Fibroblast of lung (primary cell): ENCODE data around the gene ACTR3. TPM values are rescaled to one million over a fixed set of nuclear protein-coding genes. Genes with fewer than 3 reads are reported as not detected.
A peak's percentile ranks its signal among the peaks of the same experiment; 100 is the strongest.

Experiments
- DNase-seq, 2 donors: peaks; one replicate each; pipeline versions ENCODE4 v3.0.0 to v3.0.0-alpha.2; 2010; ENCODE audit warnings: low read depth in 2 of 2
- H2AFZ ChIP-seq: 2 replicates; pipeline ENCODE4 v1.5.1; 2012; ENCODE audit warnings: low read length, control low read depth, inconsistent platforms
- H3K27ac ChIP-seq: 2 replicates; pipeline ENCODE4 v1.5.1; 2011; ENCODE audit warnings: low read length, control low read depth; ENCODE audit not compliant: insufficient read depth
- H3K27me3 ChIP-seq: 2 replicates; pipeline ENCODE4 v1.5.1; 2011; ENCODE audit warnings: mild to moderate bottlenecking, low read length; ENCODE audit not compliant: control insufficient read depth, insufficient read depth
- H3K36me3 ChIP-seq: 2 replicates; pipeline ENCODE4 v1.5.1; 2011; ENCODE audit warnings: low read length; ENCODE audit not compliant: control insufficient read depth, insufficient read depth
- H3K4me1 ChIP-seq: 2 replicates; pipeline ENCODE4 v1.5.1; 2011; ENCODE audit warnings: low read length; ENCODE audit not compliant: control insufficient read depth, insufficient read depth; ENCODE audit errors: extremely low read depth
- H3K4me2 ChIP-seq: 2 replicates; pipeline ENCODE4 v1.5.1; 2011; ENCODE audit warnings: low read length, control low read depth; ENCODE audit not compliant: insufficient read depth; ENCODE audit errors: extremely low read depth
- H3K4me3 ChIP-seq, 4 experiments: fragments of 200-600 bp in 1 of 4; sonication (generic) in 1 of 4; replicated peaks in 1 of 4; 2 replicates each; pipeline ENCODE4 v1.5.1; 2011 to 2016; ENCODE audit warnings: low read length in 4 of 4, low read depth in 3 of 4, mild to moderate bottlenecking in 3 of 4, control low read depth in 2 of 4, inconsistent platforms in 1 of 4, mixed read lengths in 1 of 4; ENCODE audit not compliant: insufficient read depth in 1 of 4; ENCODE audit errors: control extremely low read depth in 1 of 4
- H3K79me2 ChIP-seq: 2 replicates; pipeline ENCODE4 v1.5.1; 2012; ENCODE audit warnings: mild to moderate bottlenecking, low read length, inconsistent platforms; ENCODE audit not compliant: control insufficient read depth, insufficient read depth
- H3K9ac ChIP-seq: 2 replicates; pipeline ENCODE4 v1.5.1; 2011; ENCODE audit warnings: mild to moderate bottlenecking, low read length, control low read depth; ENCODE audit not compliant: insufficient read depth
- H3K9me3 ChIP-seq: 2 replicates; pipeline ENCODE4 v1.5.1; 2012; ENCODE audit warnings: low read depth, low read length; ENCODE audit not compliant: control insufficient read depth, insufficient read depth
- H4K20me1 ChIP-seq: 2 replicates; pipeline ENCODE4 v1.5.1; 2011; ENCODE audit warnings: low read length; ENCODE audit not compliant: control insufficient read depth, insufficient read depth; ENCODE audit errors: extremely low read depth
- EZH2 ChIP-seq: IDR thresholded peaks from 2 replicates; pipeline ENCODE4 v1.5.1; 2012; ENCODE audit warnings: low read length, control low read depth, mild to moderate bottlenecking; ENCODE audit errors: missing control alignments
- polyA plus RNA-seq, 2 donors: library from polyadenylated mRNA; depleted of rRNA in 1 of 2; stranded (reverse) in 1 of 2; unstranded in 1 of 2; fragments of >200 nt; gene quantifications; 2 replicates each; pipeline ENCODE4 v1.2.1, GENCODE V29; 2011 to 2012; ENCODE audit warnings: missing spikeins in 1 of 2
- total RNA-seq: library from RNA; depleted of rRNA; stranded (reverse); fragments of >200 nt; gene quantifications from 2 replicates; pipeline ENCODE4 v1.2.1, GENCODE V29; 2014
- TF ChIP-seq, protein P1 (sequence below), 2 donors: IDR thresholded peaks in 1 of 2; conservative IDR thresholded peaks in 1 of 2; 1 replicate in 1 of 2; 2 replicates in 1 of 2; pipeline ENCODE4 v1.5.1; 2011 to 2012; ENCODE audit warnings: low read length in 2 of 2, control low read depth in 1 of 2, inconsistent platforms in 1 of 2, low read depth in 1 of 2, mild to moderate bottlenecking in 1 of 2

Gene ACTR3
- total and polyA plus RNA-seq, 2 donors (not counting 1 experiment from before 2014, with no cell fraction given), result 177 to 479 TPM

DNA sequence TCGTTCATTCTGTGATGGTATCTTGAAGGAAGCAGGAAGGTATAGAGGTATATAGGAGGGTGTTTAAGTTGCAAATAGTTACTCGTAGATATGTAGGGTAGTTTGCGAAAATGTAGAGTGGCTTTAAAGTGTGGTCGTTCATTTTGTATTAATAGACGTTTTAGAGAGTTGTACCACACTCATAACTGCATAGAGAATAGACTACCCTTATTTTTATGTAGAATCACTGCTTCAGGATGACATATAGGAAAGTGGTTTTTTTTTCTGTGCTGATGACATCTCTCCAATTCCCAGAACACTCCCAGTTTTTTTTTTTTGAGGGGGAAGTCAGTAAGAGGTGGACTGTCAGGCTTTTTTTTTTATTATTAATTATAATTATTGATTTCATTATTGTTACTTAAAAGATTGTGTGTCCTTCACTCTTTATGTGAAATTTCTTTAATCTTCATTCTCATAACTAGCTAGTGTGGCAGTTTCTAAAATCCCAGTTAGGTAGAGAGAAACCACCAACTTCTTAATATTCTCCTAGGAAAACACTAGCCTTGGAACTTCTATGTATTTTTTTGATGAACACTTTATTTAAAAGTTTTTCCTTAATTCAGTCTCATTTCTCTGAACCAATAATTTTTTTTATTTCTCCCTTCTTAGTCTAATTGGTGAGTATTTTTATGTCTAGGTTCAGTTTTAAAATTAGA, 1.5 kb downstream of the ACTR3 start:
- DNase-seq, result peak in 1 of 2 donors; percentile 38
- Histone ChIP-seq H3K79me2 (peaks cover 69% of the 10 kb centered on the region), H3K4me1 (peaks cover 18% of the 10 kb centered on the region), H2AFZ (no peak overlapping the region), H3K36me3 (no peaks in the 10 kb centered on the region), H3K27ac (peak overlapping the region; percentile 87), H3K9ac (peak overlapping the region; percentile 33), H4K20me1 (no peaks in the 10 kb centered on the region), H3K9me3 (no peaks in the 10 kb centered on the region), H3K4me3 (peak overlapping the region; percentile 62 to 98 (median 86)), H3K27me3 (no peaks in the 10 kb centered on the region), H3K4me2 (peak overlapping the region; percentile 93)
- no peak for TF ChIP-seq EZH2

DNA sequence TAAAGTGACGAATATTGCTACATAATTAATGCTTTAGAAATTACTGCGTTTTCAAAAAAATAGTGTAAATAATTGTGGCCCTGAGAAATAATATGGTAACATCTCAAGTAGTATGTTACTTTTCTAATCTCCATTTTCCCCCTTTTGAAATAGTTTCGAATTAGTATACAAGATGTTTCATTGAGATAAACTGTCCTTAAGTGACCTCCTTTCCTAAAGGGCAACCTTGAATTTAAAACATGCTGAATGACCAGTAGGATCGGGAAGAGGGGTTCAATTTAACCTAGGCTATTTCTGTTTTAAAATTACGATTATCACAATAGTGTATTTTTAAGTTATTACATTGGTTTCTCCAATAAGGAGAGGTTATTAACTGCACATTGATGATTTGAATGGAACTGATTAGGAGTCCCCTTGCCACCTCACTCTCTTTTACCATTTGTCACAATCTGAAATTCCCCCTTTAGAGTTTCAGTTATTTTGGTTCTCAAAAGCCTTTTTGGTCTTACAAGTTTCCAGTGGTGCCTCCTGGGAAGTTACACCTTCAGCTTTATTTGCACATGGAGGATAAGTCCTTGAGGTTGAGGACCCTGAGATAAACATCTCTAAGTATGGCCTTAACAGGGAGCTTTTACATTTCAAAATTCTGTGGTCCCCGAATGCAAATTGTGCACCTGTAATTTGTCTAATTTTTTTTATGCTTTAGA, 2.3 kb downstream of the ACTR3 start:
- no peaks in the 10 kb centered on the region for H3K36me3 ChIP-seq
- H3K27ac ChIP-seq, result peak overlapping the region; percentile 24
- H3K4me1 ChIP-seq, result peaks cover 11% of the 10 kb centered on the region

DNA sequence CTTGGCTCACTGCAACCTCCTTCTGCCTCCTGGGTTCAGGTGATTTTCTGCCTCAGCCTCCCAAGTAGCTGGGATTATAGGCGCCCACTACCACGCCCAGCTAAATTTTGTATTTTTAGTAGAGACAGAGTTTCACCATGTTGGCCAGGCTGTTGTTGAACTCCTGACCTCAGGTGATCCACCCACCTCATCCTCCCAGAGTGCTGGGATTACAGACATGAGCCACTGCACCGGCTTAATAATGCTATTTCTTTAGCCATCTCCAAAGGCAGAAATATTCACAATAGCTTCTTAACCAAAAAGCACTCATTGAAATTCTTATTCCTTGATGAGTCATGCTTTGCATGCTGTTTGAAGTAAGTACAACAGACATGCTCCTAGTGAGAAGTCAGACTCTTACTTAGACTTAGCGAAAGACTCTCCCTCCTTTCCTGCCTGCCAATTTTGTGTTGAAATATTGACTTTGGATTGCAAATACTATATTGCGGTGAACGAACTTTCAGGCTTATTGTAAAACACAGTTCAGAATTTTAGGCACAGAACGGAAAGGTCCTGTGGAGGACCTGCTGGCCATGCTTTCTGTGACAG, 4.4 kb downstream of the ACTR3 start:
- Histone ChIP-seq H4K20me1 (peaks cover 21% of the 10 kb centered on the region), H3K27me3 (no peaks in the 10 kb centered on the region), H3K4me2 (peak overlapping the region; percentile 21), H3K9me3 (no peaks in the 10 kb centered on the region), H3K4me3 (peak overlapping the region in 2 of 4 experiments; percentile 18 to 32), H3K9ac (no peak overlapping the region), H3K36me3 (no peaks in the 10 kb centered on the region), H2AFZ (no peak overlapping the region), H3K4me1 (peaks cover 13% of the 10 kb centered on the region), H3K79me2 (peaks cover 93% of the 10 kb centered on the region), H3K27ac (no peak overlapping the region)
- peak; percentile 95 to 96 for DNase-seq
- no peak for TF ChIP-seq EZH2

More for the DNA sequence above, 2.3 kb downstream of the ACTR3 start:
- no peaks in the 10 kb centered on the region for H3K9me3 ChIP-seq
- peak overlapping the region; percentile 62 to 98 (median 86) for H3K4me3 ChIP-seq
- H3K79me2 ChIP-seq, result peaks cover 76% of the 10 kb centered on the region
- TF ChIP-seq EZH2, result no peak
- TF ChIP-seq, protein P1, sequence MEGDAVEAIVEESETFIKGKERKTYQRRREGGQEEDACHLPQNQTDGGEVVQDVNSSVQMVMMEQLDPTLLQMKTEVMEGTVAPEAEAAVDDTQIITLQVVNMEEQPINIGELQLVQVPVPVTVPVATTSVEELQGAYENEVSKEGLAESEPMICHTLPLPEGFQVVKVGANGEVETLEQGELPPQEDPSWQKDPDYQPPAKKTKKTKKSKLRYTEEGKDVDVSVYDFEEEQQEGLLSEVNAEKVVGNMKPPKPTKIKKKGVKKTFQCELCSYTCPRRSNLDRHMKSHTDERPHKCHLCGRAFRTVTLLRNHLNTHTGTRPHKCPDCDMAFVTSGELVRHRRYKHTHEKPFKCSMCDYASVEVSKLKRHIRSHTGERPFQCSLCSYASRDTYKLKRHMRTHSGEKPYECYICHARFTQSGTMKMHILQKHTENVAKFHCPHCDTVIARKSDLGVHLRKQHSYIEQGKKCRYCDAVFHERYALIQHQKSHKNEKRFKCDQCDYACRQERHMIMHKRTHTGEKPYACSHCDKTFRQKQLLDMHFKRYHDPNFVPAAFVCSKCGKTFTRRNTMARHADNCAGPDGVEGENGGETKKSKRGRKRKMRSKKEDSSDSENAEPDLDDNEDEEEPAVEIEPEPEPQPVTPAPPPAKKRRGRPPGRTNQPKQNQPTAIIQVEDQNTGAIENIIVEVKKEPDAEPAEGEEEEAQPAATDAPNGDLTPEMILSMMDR (conservative IDR thresholded peaks at IDR 0.05 in 1 of 2, IDR thresholded peaks at IDR 0.05 in 1 of 2; ENCODE audit: low read depth in 1 of 2, low read length in 2 of 2), result no peak
- H3K27me3 ChIP-seq, result no peaks in the 10 kb centered on the region
- H3K9ac ChIP-seq, result no peak overlapping the region
- H2AFZ ChIP-seq, result no peak overlapping the region
- H4K20me1 ChIP-seq, result peaks cover 6% of the 10 kb centered on the region
- no peak for DNase-seq
- H3K4me2 ChIP-seq, result peak overlapping the region; percentile 93
